H1 (cell line): ENCODE results near the gene MBNL2. TPM values are rescaled to one million over a fixed set of nuclear protein-coding genes. Genes with fewer than 3 reads are reported as not detected.

Experiments used
- CTCF ChIA-PET: fragments of 300-600 bp; sonication (Branson Sonifier 250); formaldehyde crosslinking; loops from one replicate; lab custom pipeline; 2021; ENCODE audit not compliant: partially characterized antibody; lab: Charles Lee
- POLR2A ChIA-PET: fragments of 300-600 bp; sonication (Branson Sonifier 250); formaldehyde crosslinking; loops from one replicate; lab custom pipeline; 2021; ENCODE audit warnings: inconsistent platforms; ENCODE audit not compliant: partially characterized antibody; lab: Charles Lee
- DNase-seq, 2 experiments: peaks; one replicate each; pipeline versions ENCODE4 v3.0.0 to v3.0.0-alpha.2; 2010 to 2022; ENCODE audit warnings: low spot score in 2 of 2, low read depth in 1 of 2, mixed read lengths in 1 of 2
- FAIRE-seq: peaks from 2 replicates; lab custom pipeline; 2011; peaks lifted over from hg19 to GRCh38; lab: Jason Lieb, UNC
- H2AFZ ChIP-seq: 2 replicates; pipeline ENCODE4 v1.8.1; 2012; ENCODE audit warnings: low read length, inconsistent platforms
- H2AK5ac ChIP-seq: 2 replicates; pipeline ENCODE4 v1.6.1; 2013; ENCODE audit warnings: low read depth, low read length
- H2BK120ac ChIP-seq: replicated peaks from 2 replicates; pipeline ENCODE3; 2013; ENCODE audit warnings: low read depth, low read length, inconsistent platforms
- H2BK12ac ChIP-seq: 2 replicates; pipeline ENCODE4 v1.6.1; 2013; ENCODE audit warnings: low read depth, low read length
- H2BK15ac ChIP-seq: 2 replicates; pipeline ENCODE4 v1.6.1; 2013; ENCODE audit warnings: low read length
- H2BK20ac ChIP-seq: 2 replicates; pipeline ENCODE4 v1.6.1; 2013; ENCODE audit warnings: low read length
- H2BK5ac ChIP-seq: 2 replicates; pipeline ENCODE4 v1.6.1; 2013; ENCODE audit warnings: low read depth, low read length
- H3K14ac ChIP-seq: 2 replicates; pipeline ENCODE4 v1.6.1; 2013; ENCODE audit warnings: inconsistent platforms; ENCODE audit not compliant: insufficient read length
- H3K18ac ChIP-seq: 2 replicates; pipeline ENCODE4 v1.6.1; 2013; ENCODE audit warnings: low read length; ENCODE audit errors: extremely low read depth
- H3K23ac ChIP-seq: 2 replicates; pipeline ENCODE4 v1.6.1; 2013; ENCODE audit warnings: inconsistent platforms; ENCODE audit not compliant: insufficient read length
- H3K23me2 ChIP-seq: 2 replicates; pipeline ENCODE4 v1.6.1; 2013; ENCODE audit warnings: low read depth, low read length
- H3K27ac ChIP-seq: 2 replicates; pipeline ENCODE4 v1.6.1; 2011; ENCODE audit warnings: low read depth, low read length, inconsistent platforms
- H3K27me3 ChIP-seq, 4 experiments: replicated peaks in 1 of 4; 1 replicate in 1 of 4; 2 replicates in 3 of 4; pipeline versions ENCODE4 v1.6.1 to v1.8.1; 2011 to 2013; ENCODE audit warnings: low read length in 3 of 4, mild to moderate bottlenecking in 3 of 4, inconsistent platforms in 2 of 4, mixed read lengths in 2 of 4, moderate library complexity in 1 of 4; ENCODE audit not compliant: control insufficient read depth in 3 of 4, insufficient read depth in 3 of 4; ENCODE audit errors: extremely low read depth in 1 of 4
- H3K36me3 ChIP-seq, 4 experiments: 2 replicates each; pipeline versions ENCODE4 v1.6.1 to v1.8.1; 2011 to 2013; ENCODE audit warnings: mild to moderate bottlenecking in 4 of 4, low read length in 3 of 4, moderate library complexity in 2 of 4, control low read depth in 1 of 4, inconsistent platforms in 1 of 4; ENCODE audit not compliant: insufficient read depth in 4 of 4, control insufficient read depth in 2 of 4
- H3K4ac ChIP-seq: replicated peaks from 2 replicates; pipeline ENCODE3; 2013; ENCODE audit warnings: low read length, low read depth, mixed read lengths, inconsistent platforms; ENCODE audit not compliant: insufficient read length
- H3K4me1 ChIP-seq, 4 experiments: replicated peaks in 1 of 4; 1 replicate in 1 of 4; 2 replicates in 3 of 4; pipeline versions ENCODE4 v1.6.1 to v1.8.1; 2011 to 2013; ENCODE audit warnings: low read length in 3 of 4, inconsistent platforms in 2 of 4, mixed read lengths in 1 of 4; ENCODE audit not compliant: insufficient read depth in 4 of 4, control insufficient read depth in 3 of 4
- H3K4me2 ChIP-seq, 2 experiments: 2 replicates each; pipeline versions ENCODE4 v1.6.1 to v1.8.1; 2011 to 2013; ENCODE audit warnings: low read depth in 2 of 2, low read length in 2 of 2, control low read depth in 1 of 2, inconsistent platforms in 1 of 2, mild to moderate bottlenecking in 1 of 2; ENCODE audit not compliant: insufficient read depth in 1 of 2
- H3K4me3 ChIP-seq, 4 experiments: fragments of 200-600, 300-600 bp in 1 of 4; sonication (generic), shearing (Covaris generic), sonication (Bioruptor Twin) in 1 of 4; 2 replicates each; pipeline versions ENCODE4 v1.5.1 to v1.8.1; 2011 to 2016; ENCODE audit warnings: low read length in 4 of 4, low read depth in 3 of 4, control low read depth in 2 of 4, inconsistent platforms in 2 of 4, mild to moderate bottlenecking in 2 of 4, mixed read lengths in 1 of 4, moderate library complexity in 1 of 4; ENCODE audit not compliant: insufficient read depth in 2 of 4; ENCODE audit errors: extremely low read depth in 1 of 4
- H3K56ac ChIP-seq: replicated peaks from 2 replicates; pipeline ENCODE3; 2013; ENCODE audit warnings: low read depth, mild to moderate bottlenecking, mixed read lengths, low read length, inconsistent platforms; ENCODE audit not compliant: insufficient read length
- H3K79me1 ChIP-seq: 2 replicates; pipeline ENCODE4 v1.6.1; 2013; ENCODE audit warnings: low read depth, low read length, control low read depth
- H3K79me2 ChIP-seq, 2 experiments: 2 replicates each; pipeline versions ENCODE4 v1.6.1 to v1.8.1; 2012 to 2013; ENCODE audit warnings: low read length in 2 of 2, mild to moderate bottlenecking in 2 of 2, inconsistent platforms in 1 of 2; ENCODE audit not compliant: insufficient read depth in 2 of 2, control insufficient read depth in 1 of 2
- H3K9ac ChIP-seq, 4 experiments: replicated peaks in 1 of 4; 1 replicate in 1 of 4; 2 replicates in 3 of 4; pipeline versions ENCODE4 v1.6.1 to v1.8.1; 2011 to 2013; ENCODE audit warnings: low read depth in 3 of 4, low read length in 3 of 4, control low read depth in 2 of 4, mild to moderate bottlenecking in 2 of 4, moderate library complexity in 2 of 4, inconsistent platforms in 1 of 4; ENCODE audit errors: extremely low read depth in 1 of 4
- H3K9me3 ChIP-seq, 2 experiments: 2 replicates each; pipeline versions ENCODE4 v1.6.1 to v1.8.1; 2012 to 2013; ENCODE audit warnings: mild to moderate bottlenecking in 2 of 2, moderate library complexity in 2 of 2, control low read depth in 1 of 2, inconsistent platforms in 1 of 2, low read depth in 1 of 2, low read length in 1 of 2, mixed read lengths in 1 of 2; ENCODE audit not compliant: insufficient read depth in 2 of 2
- H4K20me1 ChIP-seq, 2 experiments: replicated peaks in 1 of 2; 2 replicates each; pipeline versions ENCODE3 to v1.8.1; 2011 to 2013; ENCODE audit warnings: inconsistent platforms in 2 of 2, low read length in 2 of 2, mild to moderate bottlenecking in 1 of 2; ENCODE audit not compliant: insufficient read depth in 2 of 2, control insufficient read depth in 1 of 2
- H4K5ac ChIP-seq: 2 replicates; pipeline ENCODE4 v1.6.1; 2013; ENCODE audit warnings: low read length, low read depth, mixed read lengths, inconsistent platforms; ENCODE audit not compliant: insufficient read length
- H4K8ac ChIP-seq: 2 replicates; pipeline ENCODE4 v1.8.0; 2013; ENCODE audit warnings: mild to moderate bottlenecking, moderate library complexity, low read length, inconsistent platforms; ENCODE audit not compliant: insufficient read depth; ENCODE audit errors: extremely low read depth
- H4K91ac ChIP-seq: replicated peaks from 2 replicates; pipeline ENCODE3; 2013; ENCODE audit warnings: low read length, mixed read lengths, inconsistent platforms; ENCODE audit not compliant: insufficient read length
- WGBS, 2 experiments: shearing (Covaris generic) in 1 of 2; methylation state at CpG; one replicate each; pipeline versions ENCODE4 v1.1.6 to v1.1.7; 2013 to 2015; ENCODE audit warnings: low lambda C conversion rate in 2 of 2, mixed read lengths in 2 of 2, inconsistent platforms in 1 of 2, low coverage in 1 of 2, missing lambda C conversion rate in 1 of 2; ENCODE audit not compliant: insufficient replicate concordance in 2 of 2, insufficient coverage in 1 of 2, insufficient read length in 1 of 2; ENCODE audit errors: extremely low coverage in 1 of 2, missing lambda C conversion rate in 1 of 2; 5-methylcytosine and 5-hydroxymethylcytosine counted together
- polyA plus RNA-seq, 7 experiments: library from polyadenylated mRNA; depleted of rRNA in 3 of 7; stranded (reverse) in 5 of 7; unstranded in 2 of 7; fragments of >200 nt in 5 of 7; fragments of 200-250 nt in 2 of 7; gene quantifications; 1 replicate in 5 of 7; 2 replicates in 1 of 7; 4 replicates in 1 of 7; pipeline versions ENCODE4 v1.2.1 to v1.2.3, GENCODE V29; 2011 to 2013; ENCODE audit warnings: missing spikeins in 2 of 7, mixed read lengths in 2 of 7
- total RNA-seq: library from RNA; stranded (reverse); fragmentation: NEBNext Ultra II Directional; extraction: Animal tissue kit (Norgen Biotek cat#: 25700); gene quantifications from 2 replicates; pipeline ENCODE4 v1.2.1, GENCODE V29; 2021

MBNL2 gene
- total and polyA plus RNA-seq, 2 of the 8 experiments (the other 6 are each of a cell fraction or from before 2014, with no cell fraction given): 1.0 to 2.6 TPM

DNA sequence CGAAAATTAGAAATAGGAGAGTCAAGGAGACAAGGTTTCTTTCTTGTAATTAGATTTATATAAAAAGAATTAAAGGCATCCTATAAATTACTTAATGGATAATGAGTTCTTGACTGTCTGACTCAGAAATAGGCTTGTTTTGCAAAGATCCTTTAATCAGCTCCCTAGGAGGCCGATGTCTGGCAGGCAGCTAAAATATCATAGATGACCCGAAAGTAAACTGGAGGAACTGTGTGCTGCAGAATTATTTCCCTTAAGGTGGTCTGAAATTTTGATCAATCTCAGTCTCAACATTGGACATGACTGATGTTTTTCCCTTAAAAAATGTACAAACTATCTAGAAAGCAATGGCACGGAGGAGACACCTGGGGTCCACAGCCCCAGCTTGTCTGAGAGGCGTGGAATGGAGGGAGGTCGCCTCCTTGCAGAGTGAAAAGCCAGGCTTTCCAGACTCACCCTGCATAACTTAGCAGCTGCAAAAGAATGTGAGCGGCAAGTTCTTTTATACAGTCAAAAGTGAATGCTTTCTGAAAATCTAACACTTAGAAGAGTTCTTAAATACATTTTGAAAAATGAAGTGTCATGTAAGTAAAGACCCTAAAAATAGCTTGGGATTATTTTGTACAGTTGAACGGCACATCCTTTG is 44.8 kb downstream of the MBNL2 start:
- Histone ChIP-seq H3K4ac (no peak overlapping the region), H3K56ac (no peak overlapping the region), H3K79me1 (no peaks in the 10 kb centered on the region), H4K5ac (no peak overlapping the region), H2AK5ac (peak overlapping the region; percentile 29; the same call in 1 of the 2 replicates), H3K14ac (no peak overlapping the region), H2BK12ac (no peak overlapping the region), H3K9me3 (no peaks in the 10 kb centered on the region), H4K91ac (no peak overlapping the region), H3K79me2 (no peaks in the 10 kb centered on the region), H2AFZ (no peak overlapping the region), H3K36me3 (no peaks in the 10 kb centered on the region), H4K20me1 (no peaks in the 10 kb centered on the region), H2BK120ac (no peak overlapping the region), H3K4me1 (peaks cover 11 to 18% (median 16%) of the 10 kb centered on the region in 4 experiments), H3K27ac (peak overlapping the region; percentile 60; the same call in 1 of the 2 replicates), H3K18ac (no peak overlapping the region; the same call in 1 of the 2 replicates), H4K8ac (no peak overlapping the region; the same call in 1 of the 2 replicates), H2BK5ac (peak overlapping the region; percentile 74), H2BK20ac (no peak overlapping the region), H3K4me3 (peak overlapping the region in 3 of 4 experiments; percentile 20 to 43 (median 20); a peak in 6 of 8 replicates), H3K4me2 (peak overlapping the region; percentile 56 to 66), H3K27me3 (no peaks in the 10 kb centered on the region; a peak in 1 of 7 replicates), H3K9ac (no peak overlapping the region; a peak in 2 of 7 replicates), H3K23ac (no peak overlapping the region), H2BK15ac (no peak overlapping the region), H3K23me2 (no peaks in the 10 kb centered on the region)
- DNase-seq (no peak), FAIRE-seq (peak; percentile 19)
- CTCF ChIA-PET: interaction anchor here (0.8 to 4.7 kb wide), 20 partner anchors 10 to 160 kb away, joined by 3 to 25 read pairs (median 4); partner anchors contain the start of gene MBNL2
- POLR2A ChIA-PET: interaction anchor here (1.0 to 1.4 kb wide), 3 partner anchors 26 to 61 kb away, joined by 3 to 4 read pairs (median 3); no protein-coding TSS in a partner anchor
- WGBS, 2 experiments: 56% methylated on average over 8 of the region's 8 CpGs; no CpG with 5 or more reads in 1 of the 2 experiments
